GM21360 (cell line): Measurements from ENCODE around the gene ZMAT1.
A peak's percentile ranks its signal among the peaks of the same experiment; 100 is the strongest.
"Not testable (repeated sequence)": the region's sequence is repeated elsewhere in the genome, so short reads cannot be mapped to it uniquely, and the experiment has no call there.

Experiments
- ATAC-seq: cut with Tn5 transposase; IDR thresholded peaks from one replicate; pipeline ENCODE4 v1.9.1; 2021; ENCODE audit warnings: mild to moderate bottlenecking, moderate library complexity; ENCODE audit not compliant: unreplicated experiment

ZMAT1 gene

DNA sequence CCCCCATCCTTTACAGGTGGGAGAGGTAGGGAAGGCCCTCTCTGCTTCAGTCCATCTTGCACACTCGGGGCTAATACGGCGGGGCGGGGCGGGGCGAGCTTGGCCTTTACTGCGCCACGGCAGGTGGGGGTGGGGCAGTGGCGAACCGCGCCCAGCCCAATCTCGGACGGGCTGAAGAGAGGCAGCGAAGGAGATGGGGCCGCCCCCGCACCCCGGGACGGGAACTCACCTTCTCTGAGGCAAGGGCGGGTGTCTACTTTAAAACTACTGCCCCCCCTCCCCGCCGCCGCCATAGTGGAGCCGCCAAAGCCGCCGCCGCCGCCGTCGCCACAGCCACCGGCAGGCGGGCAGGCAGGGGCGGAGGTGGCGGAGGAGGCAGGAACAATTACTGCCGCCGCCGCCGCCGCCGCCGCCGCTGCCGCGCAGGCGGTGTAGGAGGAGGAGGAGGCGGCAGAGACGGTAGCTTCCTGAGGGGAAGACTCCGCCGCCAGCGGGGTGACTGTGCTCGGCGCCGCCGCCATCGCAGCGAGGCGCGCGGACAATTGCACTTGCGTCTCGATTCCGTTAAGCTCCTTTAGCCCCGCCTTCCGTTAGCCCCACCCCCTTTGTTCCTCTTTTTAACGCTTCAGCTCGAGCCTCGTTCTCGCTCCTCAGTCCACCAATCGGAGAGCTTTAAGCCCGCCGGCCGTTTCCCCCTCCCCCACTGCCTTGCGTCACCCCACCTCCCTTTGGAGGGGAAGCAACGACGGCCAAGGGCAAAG, at the start of gene ZMAT1:
Gene ZMAT1 (minus strand): TSS at position 540 of the 761 bp plus-strand sequence. CDS start 19 bp downstream, at position 521.
- peak; percentile 88 for ATAC-seq

DNA sequence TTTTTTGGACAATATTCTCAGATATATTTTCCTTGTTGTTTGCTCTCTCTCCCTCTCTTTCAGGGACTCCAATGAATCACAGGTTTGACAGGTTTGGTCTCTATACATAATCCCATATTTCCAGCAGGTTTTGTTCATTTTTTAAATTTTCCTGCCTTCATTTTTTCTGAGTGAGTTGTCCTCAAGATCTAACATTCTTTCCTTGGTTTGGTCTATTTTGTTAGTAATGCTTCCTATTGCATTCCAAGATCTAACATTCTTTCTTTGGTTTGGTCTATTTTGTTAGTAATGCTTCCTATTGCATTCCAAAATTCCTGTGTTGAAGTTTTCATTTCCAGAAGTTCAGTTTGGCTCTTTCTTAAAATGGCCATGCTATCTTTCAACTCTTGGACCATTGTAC, 45.3 kb upstream of the ZMAT1 start:
- no peak for ATAC-seq

DNA sequence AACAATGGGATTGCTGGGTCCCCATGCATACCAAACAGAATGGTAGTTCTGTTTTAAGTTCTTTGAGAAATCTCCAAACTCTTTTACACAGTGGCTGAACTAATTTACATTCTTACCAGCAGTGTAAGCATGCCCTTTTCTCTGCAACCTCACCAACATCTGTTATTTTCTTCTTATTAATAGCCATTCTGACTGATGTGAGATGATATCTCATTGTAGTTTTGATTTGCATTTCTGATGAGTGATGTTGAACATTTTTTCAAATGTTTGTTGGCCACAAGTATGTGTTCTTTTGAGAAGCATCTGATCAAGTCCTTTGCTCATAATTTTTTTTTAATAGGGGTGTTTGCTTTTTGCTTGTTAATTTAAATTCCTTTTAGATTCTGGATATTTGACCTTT, 41.2 kb upstream of the ZMAT1 start:
- no peak for ATAC-seq

DNA sequence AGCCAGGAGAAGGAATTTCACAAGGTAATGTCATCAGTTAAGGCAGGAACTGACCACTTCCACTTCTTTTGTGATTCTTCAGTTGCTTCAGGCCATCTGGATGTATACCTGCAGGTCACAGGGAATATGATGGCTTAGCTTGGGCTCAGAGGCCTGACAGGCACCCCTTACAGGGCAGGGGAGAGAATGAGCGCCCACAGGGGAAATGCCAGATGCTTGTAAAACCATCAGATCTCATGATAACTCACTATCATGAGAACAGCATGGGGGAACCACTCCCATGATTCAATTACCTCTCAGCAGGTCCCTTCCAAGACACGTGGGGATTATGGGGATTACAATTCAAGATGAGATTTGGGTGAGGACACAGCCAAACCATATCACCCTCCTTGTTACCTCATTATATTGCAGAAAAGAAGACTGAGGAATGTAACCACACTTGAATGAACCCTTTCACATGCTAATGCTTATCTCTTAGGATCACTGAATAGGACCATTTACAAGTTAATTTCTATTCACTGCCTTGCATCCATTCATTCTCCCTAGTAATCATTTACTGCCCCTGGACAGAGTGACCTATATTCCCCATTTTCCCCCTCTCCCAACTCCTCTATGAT, 33.2 kb upstream of the ZMAT1 start:
- ATAC-seq = not testable (repeated sequence)

DNA sequence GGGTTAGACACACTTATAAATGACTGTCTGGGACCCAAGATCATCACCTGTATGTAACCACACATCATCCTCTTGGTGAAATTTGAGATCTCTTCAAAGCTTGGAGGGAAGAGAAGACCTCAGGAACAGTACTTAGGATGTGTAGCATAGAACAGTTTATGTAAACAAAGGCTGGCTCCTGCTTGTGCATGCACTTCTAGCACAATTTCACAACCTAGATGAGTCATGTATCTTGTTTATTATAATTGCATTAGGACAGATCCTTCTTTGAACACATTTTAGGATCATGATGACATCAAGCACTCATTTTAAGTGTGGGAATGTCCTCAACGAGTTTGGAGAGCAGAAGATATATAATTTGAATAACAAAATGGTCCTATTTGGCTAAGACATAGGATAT, 26.3 kb upstream of the ZMAT1 start:
- no peak for ATAC-seq

DNA sequence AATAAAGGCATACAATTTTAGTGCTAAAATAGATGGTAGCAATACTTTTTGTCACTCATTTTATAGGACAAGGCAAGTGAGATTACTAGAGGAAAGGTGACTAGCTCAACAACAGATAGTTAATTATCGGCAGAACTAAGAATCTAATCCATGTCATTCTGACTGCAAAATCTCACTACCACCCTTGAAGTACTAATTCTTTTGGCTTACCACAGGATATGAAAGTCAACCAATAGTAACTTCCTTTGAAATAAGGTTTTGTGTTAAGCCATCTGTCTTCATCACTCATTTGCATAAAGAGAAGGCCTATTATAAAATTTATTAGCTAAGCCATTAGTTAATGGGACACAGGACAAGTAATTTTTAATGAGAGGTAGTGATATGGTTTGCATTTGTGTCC, 25.3 kb upstream of the ZMAT1 start:
- ATAC-seq = no peak

DNA sequence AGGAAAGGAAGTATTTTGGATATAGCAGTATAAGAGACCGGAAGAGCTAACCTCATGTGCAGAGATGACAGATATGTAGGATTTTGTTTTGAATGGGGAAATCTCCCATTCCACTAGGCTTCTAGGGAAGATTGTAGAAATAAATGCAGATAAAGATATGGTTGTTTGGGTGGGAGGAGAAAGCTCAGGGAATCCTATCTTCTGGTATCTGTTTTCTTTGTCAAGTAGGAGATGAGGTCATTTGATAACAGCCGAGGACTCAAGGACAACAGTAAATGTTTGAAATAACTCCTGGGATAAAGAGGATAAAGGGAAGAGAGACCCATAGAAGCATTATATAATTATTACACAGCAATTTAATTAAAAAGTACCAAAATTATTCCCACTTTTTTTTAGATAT, 24.7 kb upstream of the ZMAT1 start:
- ATAC-seq = no peak

DNA sequence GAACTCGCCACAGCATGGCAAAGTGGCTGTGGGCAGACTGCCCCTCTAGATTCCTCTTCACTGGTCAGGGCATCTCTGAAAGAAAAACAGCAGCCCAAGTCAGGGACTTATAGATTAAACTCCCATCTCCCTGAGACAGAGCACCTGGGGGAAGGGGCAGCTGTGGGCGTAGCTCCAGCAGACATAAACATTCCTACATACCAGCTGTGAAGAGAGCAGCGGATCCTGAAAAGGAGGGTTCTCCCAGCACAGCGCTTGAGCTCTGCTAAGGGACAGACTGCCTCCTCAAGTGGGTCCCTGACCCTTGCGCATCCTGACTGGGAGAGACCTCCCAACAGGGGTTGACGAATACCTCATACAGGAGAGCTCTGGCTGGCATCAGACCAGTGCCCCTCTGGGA, 18.8 kb upstream of the ZMAT1 start:
- no peak for ATAC-seq

DNA sequence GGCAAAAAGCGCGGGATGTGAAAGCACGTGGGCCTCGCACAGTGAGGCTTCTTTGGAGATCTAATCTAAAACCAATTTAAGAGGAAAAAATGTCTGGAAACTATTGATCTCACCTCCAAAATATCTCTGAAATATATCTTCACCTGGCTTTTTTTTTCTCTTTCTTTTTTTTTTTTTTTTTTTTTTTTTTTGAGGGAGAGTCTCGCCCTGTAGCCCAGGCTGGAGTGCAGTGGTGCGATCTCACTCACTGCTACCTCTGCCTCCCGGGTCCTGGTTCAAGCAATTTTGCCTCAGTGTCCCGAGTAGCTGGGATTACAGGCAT, 383 bp upstream of the ZMAT1 start:
- ATAC-seq = no peak

DNA sequence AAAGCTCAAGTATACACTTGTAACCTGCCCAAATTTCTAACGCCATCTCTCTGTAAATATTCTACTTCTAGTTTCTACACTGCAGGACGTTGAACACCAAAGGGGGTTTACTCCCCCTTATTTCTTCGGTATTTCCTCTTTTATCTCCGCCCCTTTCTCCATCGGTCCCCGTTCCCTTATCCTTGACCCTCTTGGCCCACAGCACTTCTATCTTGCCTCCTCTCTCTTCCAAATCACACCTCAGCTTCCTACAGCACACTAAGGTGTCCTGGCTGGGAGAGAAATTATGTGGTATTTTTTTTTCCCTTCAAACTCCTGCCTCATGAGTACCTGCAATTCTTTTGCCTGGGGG, 715 bp downstream of the ZMAT1 start:
- peak; percentile 6 for ATAC-seq

DNA sequence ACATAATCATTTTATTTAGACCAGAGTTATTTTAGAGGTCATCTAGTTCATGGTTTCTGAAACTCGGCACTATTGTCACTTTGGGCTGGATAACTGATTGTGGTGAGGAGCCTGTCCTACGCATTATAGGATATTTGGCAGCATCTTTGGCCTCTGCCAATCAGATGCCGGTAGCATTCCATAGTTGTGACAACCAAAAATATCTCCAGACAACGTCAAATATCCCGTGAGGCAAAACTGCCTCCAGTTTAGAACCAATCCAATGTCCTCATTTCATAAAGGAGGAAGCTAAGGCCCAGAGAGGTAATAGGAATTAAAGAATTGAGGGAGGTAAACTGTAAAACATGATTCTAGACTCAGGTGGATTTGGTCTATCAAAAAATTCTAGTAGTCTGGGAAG, 6.1 kb downstream of the ZMAT1 start:
- no peak for ATAC-seq

DNA sequence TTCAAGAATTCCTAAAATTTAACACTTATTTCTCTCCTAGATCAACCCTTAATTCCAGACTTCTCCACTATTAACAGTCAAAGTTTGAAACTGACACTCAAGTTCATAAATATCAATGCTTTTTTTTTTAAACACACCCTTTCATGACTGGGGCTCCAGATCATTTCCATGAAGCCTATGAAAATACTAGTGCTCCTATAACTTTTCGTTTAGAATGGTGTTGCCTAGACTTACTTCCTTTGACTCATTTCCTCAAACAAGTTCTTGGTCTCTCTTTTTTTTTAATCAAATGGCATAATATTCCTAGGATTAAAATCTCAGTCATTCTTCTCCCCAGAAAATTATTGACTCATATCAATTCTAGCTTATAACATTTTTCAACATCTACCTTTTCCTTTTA, 13.1 kb downstream of the ZMAT1 start:
- no peak for ATAC-seq

DNA sequence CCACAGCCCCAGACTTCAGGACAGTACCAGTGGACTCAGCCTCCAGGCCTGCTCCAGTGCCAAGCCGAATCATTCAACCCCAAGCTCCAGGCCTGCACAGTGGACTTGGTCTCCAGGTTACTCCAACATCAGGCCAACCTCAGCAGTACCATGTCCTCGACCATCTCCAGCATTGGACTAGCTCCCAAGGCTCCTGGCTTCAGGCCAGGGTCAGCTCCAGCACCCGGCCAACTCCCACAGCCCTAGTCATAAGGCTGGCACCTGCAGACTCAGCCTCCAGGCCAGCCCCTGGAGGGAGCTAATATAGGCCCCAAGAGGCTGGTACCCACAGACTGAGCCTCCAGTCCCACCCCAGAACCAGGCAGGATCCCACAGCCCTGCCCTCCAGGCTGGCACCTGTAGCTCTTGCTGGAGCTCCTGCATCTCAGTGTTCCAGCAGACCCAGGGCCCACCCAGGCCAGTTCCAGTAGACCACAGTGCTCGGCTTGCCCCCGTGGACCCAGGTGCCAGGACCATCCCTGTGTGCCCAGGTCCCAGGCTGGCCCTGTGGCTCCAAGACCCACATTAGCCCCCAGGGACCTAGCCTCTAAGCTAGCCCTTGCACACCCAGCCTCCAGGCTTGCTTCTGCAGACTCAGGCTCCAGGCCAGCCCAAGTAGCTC, 25.6 kb downstream of the ZMAT1 start:
- ATAC-seq = no peak

DNA sequence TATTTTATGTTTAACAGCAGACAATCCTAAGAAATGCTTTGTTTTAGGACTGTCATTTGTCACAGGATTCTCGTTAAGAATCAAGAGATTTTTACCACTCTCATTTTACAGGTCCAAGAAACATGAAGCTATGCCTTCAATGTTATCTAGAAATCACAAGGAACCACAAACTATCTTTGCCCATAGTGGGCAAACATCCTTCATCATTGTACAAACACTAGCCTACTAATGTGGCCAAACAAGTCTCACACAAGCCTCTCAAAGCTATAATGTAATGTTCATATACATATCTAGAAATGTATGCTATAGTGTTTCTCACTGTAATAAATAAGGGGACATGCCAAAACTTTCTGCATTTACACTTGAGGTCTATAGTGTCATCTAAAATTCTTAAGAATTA, 26.8 kb downstream of the ZMAT1 start:
- ATAC-seq = no peak
